Liver (tissue), 9 donors: ENCODE results near the gene PDCL3. TPM values are rescaled to one million over a fixed set of nuclear protein-coding genes. Genes with fewer than 3 reads are reported as not detected.

ENCODE experiments used
- DNase-seq: peaks from one replicate; pipeline ENCODE4 v3.0.0-alpha.2; 2017; ENCODE audit warnings: low spot score
- H3K27ac ChIP-seq, 2 donors: one replicate each; pipeline ENCODE4 v1.7.0; 2013; ENCODE audit warnings: inconsistent platforms in 2 of 2, low read length in 2 of 2, control low read depth in 1 of 2, low read depth in 1 of 2, mild to moderate bottlenecking in 1 of 2
- H3K27me3 ChIP-seq, 4 donors: one replicate each; pipeline versions ENCODE4 v1.6.1 to v1.7.0; 2013; ENCODE audit warnings: low read length in 3 of 4, inconsistent platforms in 1 of 4, mild to moderate bottlenecking in 1 of 4, moderate library complexity in 1 of 4; ENCODE audit not compliant: control insufficient read depth in 4 of 4, insufficient read depth in 4 of 4
- H3K36me3 ChIP-seq, 4 donors: one replicate each; pipeline versions ENCODE4 v1.6.1 to v1.7.0; 2013; ENCODE audit warnings: low read length in 3 of 4, mild to moderate bottlenecking in 3 of 4, low read depth in 1 of 4, moderate library complexity in 1 of 4; ENCODE audit not compliant: control insufficient read depth in 4 of 4, insufficient read depth in 3 of 4
- H3K4me1 ChIP-seq, 4 donors: one replicate each; pipeline versions ENCODE4 v1.6.1 to v1.7.0; 2013; ENCODE audit warnings: low read length in 3 of 4, mild to moderate bottlenecking in 3 of 4, moderate library complexity in 1 of 4; ENCODE audit not compliant: control insufficient read depth in 4 of 4, insufficient read depth in 4 of 4
- H3K4me3 ChIP-seq, 3 donors: one replicate each; pipeline versions ENCODE4 v1.6.1 to v1.7.0; 2013; ENCODE audit warnings: low read length in 3 of 3, control low read depth in 1 of 3, low read depth in 1 of 3, mild to moderate bottlenecking in 1 of 3
- H3K9ac ChIP-seq, 2 donors: one replicate each; pipeline ENCODE4 v1.7.0; 2013; ENCODE audit warnings: low read length in 2 of 2, mild to moderate bottlenecking in 2 of 2, moderate library complexity in 2 of 2, control low read depth in 1 of 2, low read depth in 1 of 2
- H3K9me3 ChIP-seq, 4 donors: one replicate each; pipeline versions ENCODE4 v1.6.1 to v1.7.0; 2013; ENCODE audit warnings: low read length in 3 of 4; ENCODE audit not compliant: control insufficient read depth in 4 of 4
- EGR1 ChIP-seq, 2 donors: IDR thresholded peaks; 2 replicates each; pipeline ENCODE4 v1.6.1; 2016 to 2018; ENCODE audit warnings: antibody characterized with exemption in 2 of 2, low read depth in 2 of 2
- FOXA2 ChIP-seq: IDR thresholded peaks from 2 replicates; pipeline ENCODE4 v1.6.1; 2016; ENCODE audit warnings: antibody characterized with exemption
- GABPA ChIP-seq, 2 donors: IDR thresholded peaks in 1 of 2; conservative IDR thresholded peaks in 1 of 2; 2 replicates each; pipeline ENCODE4 v1.6.1; 2016; ENCODE audit warnings: antibody characterized with exemption in 2 of 2, mild to moderate bottlenecking in 1 of 2, moderate library complexity in 1 of 2
- HNF4A ChIP-seq, 2 donors: conservative IDR thresholded peaks; 2 replicates each; pipeline ENCODE4 v1.6.1; 2016; ENCODE audit warnings: antibody characterized with exemption in 2 of 2, mild to moderate bottlenecking in 2 of 2
- HNF4G ChIP-seq: IDR thresholded peaks from 2 replicates; pipeline ENCODE4 v1.6.1; 2016; ENCODE audit warnings: antibody characterized with exemption
- NR2F2 ChIP-seq: IDR thresholded peaks from 2 replicates; pipeline ENCODE4 v1.6.1; 2016; ENCODE audit warnings: antibody characterized with exemption
- REST ChIP-seq: IDR thresholded peaks from 2 replicates; pipeline ENCODE4 v1.6.1; 2016; ENCODE audit warnings: antibody characterized with exemption, mild to moderate bottlenecking
- RXRA ChIP-seq, 2 donors: IDR thresholded peaks; 2 replicates each; pipeline ENCODE4 v1.6.1; 2017 to 2018; ENCODE audit warnings: antibody characterized with exemption in 2 of 2, mild to moderate bottlenecking in 1 of 2
- SP1 ChIP-seq: IDR thresholded peaks from 2 replicates; pipeline ENCODE4 v1.6.1; 2018; ENCODE audit warnings: antibody characterized with exemption, mild to moderate bottlenecking
- TAF1 ChIP-seq: conservative IDR thresholded peaks from 2 replicates; pipeline ENCODE4 v1.6.1; 2016; ENCODE audit warnings: antibody characterized with exemption, mild to moderate bottlenecking
- YY1 ChIP-seq: IDR thresholded peaks from 2 replicates; pipeline ENCODE4 v1.6.1; 2016; ENCODE audit warnings: antibody characterized with exemption, mild to moderate bottlenecking
- WGBS: extraction: QIAGEN DNeasy Blood & Tissue Kit; methylation state at CpG from one replicate; pipeline ENCODE4 v1.1.7; 2013; 5-methylcytosine and 5-hydroxymethylcytosine counted together
- polyA plus RNA-seq, 2 donors: library from polyadenylated mRNA; stranded (reverse) in 1 of 2; unstranded in 1 of 2; fragments of 200-250 nt in 1 of 2; fragments of >200 nt in 1 of 2; fragmentation: Nextera tagmentation in 1 of 2; extraction: Ambion mirVana in 1 of 2; gene quantifications; one replicate each; pipeline versions ENCODE4 v1.2.1 to v1.2.3, GENCODE V29; 2013 to 2015
- total RNA-seq, 2 donors: library from RNA; depleted of rRNA; stranded (reverse); fragments of >200 nt; gene quantifications; one replicate each; pipeline ENCODE4 v1.2.3, GENCODE V29; 2014
- TF ChIP-seq, protein P1 (sequence below): fragments of 150-350 bp; IDR thresholded peaks from 2 replicates; pipeline ENCODE4 v1.5.1; 2017; ENCODE audit warnings: improper control_type of control experiment, low read depth, low read length; ENCODE audit not compliant: missing input control
- TF ChIP-seq, protein P2 (sequence below): IDR thresholded peaks from 2 replicates; pipeline ENCODE4 v1.6.1; 2016; ENCODE audit warnings: antibody characterized with exemption
- donor health status: healthy.
- donor health status: healthy.
- donor health status: healthy.
- donor health status: healthy.
- donor health status: healthy.

Gene PDCL3
- total and polyA plus RNA-seq, 4 donors, result 4.2 to 12.3 (median 7.0) TPM

DNA sequence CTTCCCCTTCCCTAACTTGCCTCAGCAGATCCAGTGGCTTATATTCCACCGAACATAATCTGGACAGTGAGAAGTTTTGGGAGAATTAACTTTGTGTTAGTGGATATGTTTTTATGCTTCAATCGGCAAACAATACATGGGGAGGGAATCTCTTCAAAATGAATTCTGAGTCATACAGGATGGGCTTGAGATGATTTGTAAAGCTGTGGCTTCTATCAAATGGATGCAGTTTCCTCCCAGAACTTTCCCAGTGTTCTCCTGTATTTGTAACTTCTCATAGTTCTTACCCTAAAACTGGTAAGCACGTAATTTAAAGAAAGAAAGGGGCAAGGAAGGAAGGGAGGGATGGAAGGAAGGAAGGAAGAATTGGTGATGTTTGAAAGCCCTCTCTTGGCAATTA lies 36.8 kb downstream of the PDCL3 start:
- no peaks in the 10 kb centered on the region for H3K9me3 ChIP-seq
- H3K4me3 ChIP-seq, result no peak overlapping the region
- H3K27me3 ChIP-seq, result no peaks in the 10 kb centered on the region
- H3K36me3 ChIP-seq, result no peaks in the 10 kb centered on the region
- 86% methylated on average over 3 of the region's 3 CpGs for WGBS
- TF ChIP-seq, protein P1, sequence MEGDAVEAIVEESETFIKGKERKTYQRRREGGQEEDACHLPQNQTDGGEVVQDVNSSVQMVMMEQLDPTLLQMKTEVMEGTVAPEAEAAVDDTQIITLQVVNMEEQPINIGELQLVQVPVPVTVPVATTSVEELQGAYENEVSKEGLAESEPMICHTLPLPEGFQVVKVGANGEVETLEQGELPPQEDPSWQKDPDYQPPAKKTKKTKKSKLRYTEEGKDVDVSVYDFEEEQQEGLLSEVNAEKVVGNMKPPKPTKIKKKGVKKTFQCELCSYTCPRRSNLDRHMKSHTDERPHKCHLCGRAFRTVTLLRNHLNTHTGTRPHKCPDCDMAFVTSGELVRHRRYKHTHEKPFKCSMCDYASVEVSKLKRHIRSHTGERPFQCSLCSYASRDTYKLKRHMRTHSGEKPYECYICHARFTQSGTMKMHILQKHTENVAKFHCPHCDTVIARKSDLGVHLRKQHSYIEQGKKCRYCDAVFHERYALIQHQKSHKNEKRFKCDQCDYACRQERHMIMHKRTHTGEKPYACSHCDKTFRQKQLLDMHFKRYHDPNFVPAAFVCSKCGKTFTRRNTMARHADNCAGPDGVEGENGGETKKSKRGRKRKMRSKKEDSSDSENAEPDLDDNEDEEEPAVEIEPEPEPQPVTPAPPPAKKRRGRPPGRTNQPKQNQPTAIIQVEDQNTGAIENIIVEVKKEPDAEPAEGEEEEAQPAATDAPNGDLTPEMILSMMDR, result no peak
- TF ChIP-seq EGR1 (IDR thresholded peaks at IDR 0.05; ENCODE audit: low read depth in 2 of 2), result no peak
- TF ChIP-seq, protein P2, sequence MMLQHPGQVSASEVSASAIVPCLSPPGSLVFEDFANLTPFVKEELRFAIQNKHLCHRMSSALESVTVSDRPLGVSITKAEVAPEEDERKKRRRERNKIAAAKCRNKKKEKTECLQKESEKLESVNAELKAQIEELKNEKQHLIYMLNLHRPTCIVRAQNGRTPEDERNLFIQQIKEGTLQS, result no peak
- TF ChIP-seq FOXA2, result no peak
- no peak for TF ChIP-seq YY1
- TF ChIP-seq NR2F2, result no peak
- TF ChIP-seq GABPA (IDR thresholded peaks at IDR 0.05 in 1 of 2, conservative IDR thresholded peaks at IDR 0.05 in 1 of 2), result no peak
- H3K27ac ChIP-seq, result no peak overlapping the region
- H3K4me1 ChIP-seq, result no peaks in the 10 kb centered on the region
- H3K9ac ChIP-seq, result no peak overlapping the region
- no peak for DNase-seq

DNA sequence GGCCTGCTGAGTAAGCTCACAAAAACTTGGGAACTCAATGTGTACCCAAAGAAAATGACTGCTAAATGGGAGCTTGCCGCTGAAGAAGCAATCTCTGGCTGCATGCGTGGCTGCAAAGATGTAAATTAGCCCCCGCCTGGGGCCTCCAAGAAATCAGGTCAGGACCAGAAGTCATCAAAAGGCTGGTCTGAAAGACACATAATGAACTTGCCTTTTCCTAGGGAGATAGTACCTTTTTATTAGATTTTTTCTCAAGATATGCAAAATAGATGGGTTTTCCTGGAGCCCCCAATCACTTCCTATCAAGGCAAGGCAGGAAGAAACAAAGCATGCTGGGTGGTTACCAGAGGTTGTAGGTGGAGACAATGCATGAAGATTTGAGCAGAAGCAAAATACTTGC lies 38.9 kb downstream of the PDCL3 start:
- Histone ChIP-seq H3K4me1 (no peaks in the 10 kb centered on the region), H3K36me3 (no peaks in the 10 kb centered on the region), H3K27me3 (no peaks in the 10 kb centered on the region), H3K9me3 (no peaks in the 10 kb centered on the region), H3K4me3 (no peak overlapping the region), H3K9ac (no peak overlapping the region), H3K27ac (no peak overlapping the region)
- 93% methylated on average over 3 of the region's 3 CpGs for WGBS
- TF ChIP-seq SP1 (no peak), RXRA (IDR thresholded peaks at IDR 0.05) (no peak), YY1 (no peak), FOXA2 (no peak), EGR1 (IDR thresholded peaks at IDR 0.05; ENCODE audit: low read depth in 2 of 2) (no peak), TAF1 (no peak), GABPA (IDR thresholded peaks at IDR 0.05 in 1 of 2, conservative IDR thresholded peaks at IDR 0.05 in 1 of 2) (no peak), HNF4A (conservative IDR thresholded peaks at IDR 0.05) (no peak), HNF4G (no peak), REST (no peak)
- TF ChIP-seq, protein P1, result no peak
- DNase-seq, result no peak
